Measurements from ENCODE around the gene GATA6.
"Not testable (repeated sequence)": the region's sequence is repeated elsewhere in the genome, so short reads cannot be mapped to it uniquely, and the experiment has no call there.

Gene GATA6

GRCh38 chr18:22182884-22183697 is 13.7 kb downstream of the GATA6 start:
- DNase-seq (ENCODE audit: low read depth) = no peak

GRCh38 chr18:22183698-22184170 is 14.3 kb downstream of the GATA6 start:
- no peak for DNase-seq (ENCODE audit: low read depth)

GRCh38 chr18:22184573-22184972 is 15.2 kb downstream of the GATA6 start:
- not testable (repeated sequence) for DNase-seq (ENCODE audit: low read depth)

- no peak for DNase-seq (ENCODE audit: low read depth)
Observed at GRCh38 chr18:22185273-22185672, 15.9 kb downstream of the GATA6 start.

GRCh38 chr18:22185771-22186386 is 16.5 kb downstream of the GATA6 start:
- no peak for DNase-seq (ENCODE audit: low read depth)

- DNase-seq (ENCODE audit: low read depth) = no peak
Observed at GRCh38 chr18:22186484-22186971, 17.1 kb downstream of the GATA6 start.

GRCh38 chr18:22188559-22189267 is 19.3 kb downstream of the GATA6 start:
- no peak for DNase-seq (ENCODE audit: low read depth)

- no peak for DNase-seq (ENCODE audit: low read depth)
Observed at GRCh38 chr18:22189449-22190166, 20.2 kb downstream of the GATA6 start.

- no peak for DNase-seq (ENCODE audit: low read depth)
Observed at GRCh38 chr18:22191346-22191695, 21.9 kb downstream of the GATA6 start.

GRCh38 chr18:22191923-22192322 is 22.5 kb downstream of the GATA6 start:
- DNase-seq (ENCODE audit: low read depth) = no peak

- no peak for DNase-seq (ENCODE audit: low read depth)
Observed at GRCh38 chr18:22193466-22193865, 24.1 kb downstream of the GATA6 start.

- no peak for DNase-seq (ENCODE audit: low read depth)
Observed at GRCh38 chr18:22194151-22194598, 24.8 kb downstream of the GATA6 start.

GRCh38 chr18:22195052-22195451 is 25.7 kb downstream of the GATA6 start:
- no peak for DNase-seq (ENCODE audit: low read depth)

GRCh38 chr18:22196943-22197342 is 27.6 kb downstream of the GATA6 start:
- not testable (repeated sequence) for DNase-seq (ENCODE audit: low read depth)

- no peak for DNase-seq (ENCODE audit: low read depth)
Observed at GRCh38 chr18:22197668-22198067, 28.3 kb downstream of the GATA6 start.

GRCh38 chr18:22198163-22198562 is 28.8 kb downstream of the GATA6 start:
- no peak for DNase-seq (ENCODE audit: low read depth)

GRCh38 chr18:22199005-22199404 is 29.6 kb downstream of the GATA6 start:
- DNase-seq (ENCODE audit: low read depth) = no peak

- no peak for DNase-seq (ENCODE audit: low read depth)
Observed at GRCh38 chr18:22200611-22201225, 31.3 kb downstream of the GATA6 start.

- DNase-seq (ENCODE audit: low read depth) = no peak
Observed at GRCh38 chr18:22203035-22203434, 33.6 kb downstream of the GATA6 start.

GRCh38 chr18:22203536-22204213 is 34.3 kb downstream of the GATA6 start:
- no peak for DNase-seq (ENCODE audit: low read depth)

- DNase-seq (ENCODE audit: low read depth) = no peak
Observed at GRCh38 chr18:22204214-22204536, 34.8 kb downstream of the GATA6 start.
